GM12872 (cell line): Measurements from ENCODE around the gene ADCY6.

Source experiments
- TF ChIP-seq, protein P1 (sequence below): IDR thresholded peaks from 3 replicates; pipeline ENCODE4 v1.5.1; 2011; ENCODE audit warnings: low read depth, mild to moderate bottlenecking, low read length, moderate library complexity; ENCODE audit not compliant: insufficient read depth

ADCY6 gene

GRCh38 chr12:48800971-48801370 lies 12.1 kb upstream of the ADCY6 start:
- TF ChIP-seq, protein P1, sequence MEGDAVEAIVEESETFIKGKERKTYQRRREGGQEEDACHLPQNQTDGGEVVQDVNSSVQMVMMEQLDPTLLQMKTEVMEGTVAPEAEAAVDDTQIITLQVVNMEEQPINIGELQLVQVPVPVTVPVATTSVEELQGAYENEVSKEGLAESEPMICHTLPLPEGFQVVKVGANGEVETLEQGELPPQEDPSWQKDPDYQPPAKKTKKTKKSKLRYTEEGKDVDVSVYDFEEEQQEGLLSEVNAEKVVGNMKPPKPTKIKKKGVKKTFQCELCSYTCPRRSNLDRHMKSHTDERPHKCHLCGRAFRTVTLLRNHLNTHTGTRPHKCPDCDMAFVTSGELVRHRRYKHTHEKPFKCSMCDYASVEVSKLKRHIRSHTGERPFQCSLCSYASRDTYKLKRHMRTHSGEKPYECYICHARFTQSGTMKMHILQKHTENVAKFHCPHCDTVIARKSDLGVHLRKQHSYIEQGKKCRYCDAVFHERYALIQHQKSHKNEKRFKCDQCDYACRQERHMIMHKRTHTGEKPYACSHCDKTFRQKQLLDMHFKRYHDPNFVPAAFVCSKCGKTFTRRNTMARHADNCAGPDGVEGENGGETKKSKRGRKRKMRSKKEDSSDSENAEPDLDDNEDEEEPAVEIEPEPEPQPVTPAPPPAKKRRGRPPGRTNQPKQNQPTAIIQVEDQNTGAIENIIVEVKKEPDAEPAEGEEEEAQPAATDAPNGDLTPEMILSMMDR: no peak

DNA sequence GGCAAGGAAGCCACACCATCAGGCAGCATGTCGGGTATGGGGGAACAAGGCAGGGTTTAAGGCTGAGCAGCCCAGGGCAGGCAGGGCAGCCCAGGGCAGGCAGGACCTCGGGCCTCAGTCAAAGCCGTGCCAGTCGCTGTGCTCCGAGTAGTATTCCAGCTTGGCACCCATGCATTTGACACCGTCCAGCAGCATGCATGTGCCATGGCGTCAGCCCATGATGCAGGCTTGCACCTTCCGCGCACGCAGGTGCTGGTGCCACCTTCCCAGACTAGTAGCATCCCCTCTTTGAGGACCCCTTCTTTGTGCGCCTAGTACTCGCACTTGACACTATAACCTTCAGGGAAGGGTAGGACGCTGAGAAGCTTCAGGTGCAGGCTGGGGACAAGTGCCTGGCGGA lies 11.6 kb upstream of the ADCY6 start:
- TF ChIP-seq, protein P1: no peak

GRCh38 chr12:48796976-48797375 lies 8.1 kb upstream of the ADCY6 start:
- TF ChIP-seq, protein P1: no peak

DNA sequence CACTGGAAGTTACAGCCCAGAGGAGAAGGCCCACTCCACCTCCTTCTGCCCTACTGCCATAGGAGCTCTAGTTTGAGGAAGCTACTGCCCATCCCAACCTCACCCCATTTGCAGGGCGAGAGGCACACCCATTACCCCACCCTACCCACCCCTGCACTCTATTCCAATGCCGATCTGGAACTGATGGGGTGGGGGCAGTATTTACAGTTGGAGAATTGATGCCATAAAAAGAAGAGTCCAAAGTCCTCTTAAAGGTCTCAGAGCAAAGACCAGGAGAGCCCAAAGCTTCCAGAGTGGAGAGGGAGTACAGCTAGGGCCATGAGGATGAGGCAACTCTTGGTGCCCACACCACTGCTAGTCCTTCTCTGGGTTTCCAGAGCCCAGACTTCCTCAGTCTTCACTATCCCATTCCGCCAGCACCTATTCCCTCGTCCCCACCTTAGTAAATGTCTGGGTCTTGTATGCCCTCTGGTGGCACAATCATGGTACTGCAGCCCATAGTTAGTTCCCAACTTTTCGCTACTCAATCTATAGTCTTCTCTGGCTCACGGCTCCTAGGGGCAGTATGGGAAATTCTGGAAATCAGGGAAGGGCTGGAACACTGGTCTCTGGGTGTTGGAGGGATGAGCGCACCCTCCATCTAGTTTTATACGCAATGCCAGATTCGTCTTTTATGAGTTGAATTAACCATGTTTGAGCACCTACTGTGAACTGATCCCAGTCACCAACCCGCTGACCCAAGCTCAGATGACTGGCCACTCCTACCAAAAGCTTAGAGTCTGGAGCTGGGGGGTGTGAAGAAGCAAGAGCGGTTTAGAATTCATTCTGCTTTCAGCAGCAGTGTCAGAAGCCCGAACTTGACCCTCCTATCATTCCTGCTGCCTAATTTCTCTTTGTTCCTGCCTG lies 6.9 kb upstream of the ADCY6 start:
- TF ChIP-seq, protein P1: peak; percentile 97

DNA sequence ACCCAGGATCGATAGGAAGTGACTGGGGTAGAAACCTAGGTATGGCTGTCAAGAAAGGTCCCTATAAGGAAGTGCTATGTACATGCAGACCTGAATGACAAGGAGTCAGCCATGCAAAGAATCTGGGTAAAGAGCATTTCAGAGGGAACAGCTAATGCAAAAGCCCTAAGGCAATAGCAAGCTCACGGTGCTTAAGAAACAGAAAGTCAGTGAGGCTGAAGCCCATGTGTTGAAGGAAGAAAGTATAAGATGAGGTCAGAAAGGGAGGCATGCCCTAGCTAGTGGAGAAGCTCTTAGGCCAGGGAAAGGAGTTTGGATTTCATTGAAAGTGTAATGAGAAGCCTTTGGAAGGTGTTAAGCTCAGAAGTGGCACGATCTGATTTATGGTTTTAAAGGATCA lies 6.0 kb upstream of the ADCY6 start:
- TF ChIP-seq, protein P1: no peak

DNA sequence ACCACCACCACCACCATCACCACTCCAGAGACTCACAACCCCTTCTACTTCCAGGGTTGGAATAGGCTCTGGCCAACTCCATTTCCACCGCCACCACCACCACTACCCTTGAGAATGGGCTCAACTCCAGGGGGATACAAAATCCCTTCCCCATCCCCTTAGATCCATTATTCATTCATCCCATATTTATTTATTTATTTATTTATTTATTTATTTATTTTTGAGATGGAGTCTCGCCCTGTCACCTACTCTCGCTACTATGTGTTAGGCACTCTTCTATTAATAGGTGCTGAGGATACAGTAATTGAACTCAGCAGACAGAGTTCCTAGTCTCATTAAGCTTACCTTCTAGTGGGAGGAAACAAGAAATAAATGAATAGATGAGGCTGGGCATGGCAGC lies 4.8 kb upstream of the ADCY6 start:
- TF ChIP-seq, protein P1: no peak

GRCh38 chr12:48789858-48790326 lies 1.0 kb upstream of the ADCY6 start:
- TF ChIP-seq, protein P1: no peak
